ENCODE results near the gene REV3L.

DNA sequence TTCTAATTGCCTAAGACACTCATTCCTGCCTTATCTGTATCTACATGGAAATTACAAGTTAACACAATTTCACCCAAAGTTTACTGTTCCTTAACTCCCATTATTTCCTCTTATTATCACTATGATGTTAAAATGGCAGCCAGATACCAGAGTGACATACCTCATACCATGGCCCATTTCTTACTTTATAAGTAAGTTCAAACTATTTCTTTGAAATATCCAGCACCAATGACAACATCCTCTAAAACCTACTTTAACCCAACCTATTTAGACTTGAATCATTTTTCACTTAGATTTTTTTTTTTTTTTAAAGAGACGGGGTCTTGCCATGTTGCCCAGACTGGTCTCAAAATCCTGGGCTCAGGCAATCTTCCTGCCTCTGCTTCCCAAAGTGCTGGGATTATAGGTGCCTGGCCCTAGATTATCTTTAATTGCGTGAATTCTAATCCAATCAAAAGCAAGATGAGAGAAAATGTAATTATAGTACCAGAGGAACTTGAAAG, 10.0 kb downstream of the REV3L start:
- no peak for TF ChIP-seq POLR2A (IDR thresholded peaks at IDR 0.05; ENCODE audit: control extremely low read depth in 1 of 2, low read depth in 2 of 2, low read length in 2 of 2)
- TF ChIP-seq, protein P1, sequence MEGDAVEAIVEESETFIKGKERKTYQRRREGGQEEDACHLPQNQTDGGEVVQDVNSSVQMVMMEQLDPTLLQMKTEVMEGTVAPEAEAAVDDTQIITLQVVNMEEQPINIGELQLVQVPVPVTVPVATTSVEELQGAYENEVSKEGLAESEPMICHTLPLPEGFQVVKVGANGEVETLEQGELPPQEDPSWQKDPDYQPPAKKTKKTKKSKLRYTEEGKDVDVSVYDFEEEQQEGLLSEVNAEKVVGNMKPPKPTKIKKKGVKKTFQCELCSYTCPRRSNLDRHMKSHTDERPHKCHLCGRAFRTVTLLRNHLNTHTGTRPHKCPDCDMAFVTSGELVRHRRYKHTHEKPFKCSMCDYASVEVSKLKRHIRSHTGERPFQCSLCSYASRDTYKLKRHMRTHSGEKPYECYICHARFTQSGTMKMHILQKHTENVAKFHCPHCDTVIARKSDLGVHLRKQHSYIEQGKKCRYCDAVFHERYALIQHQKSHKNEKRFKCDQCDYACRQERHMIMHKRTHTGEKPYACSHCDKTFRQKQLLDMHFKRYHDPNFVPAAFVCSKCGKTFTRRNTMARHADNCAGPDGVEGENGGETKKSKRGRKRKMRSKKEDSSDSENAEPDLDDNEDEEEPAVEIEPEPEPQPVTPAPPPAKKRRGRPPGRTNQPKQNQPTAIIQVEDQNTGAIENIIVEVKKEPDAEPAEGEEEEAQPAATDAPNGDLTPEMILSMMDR (IDR thresholded peaks at IDR 0.05; ENCODE audit: control extremely low read depth in 1 of 3, insufficient read depth in 1 of 3, low read depth in 1 of 3, low read length in 3 of 3), result no peak
- TF ChIP-seq BCL11A (IDR thresholded peaks at IDR 0.05; ENCODE audit: low read depth in 2 of 2, low read length in 2 of 2), result no peak
- TF ChIP-seq, protein P2, sequence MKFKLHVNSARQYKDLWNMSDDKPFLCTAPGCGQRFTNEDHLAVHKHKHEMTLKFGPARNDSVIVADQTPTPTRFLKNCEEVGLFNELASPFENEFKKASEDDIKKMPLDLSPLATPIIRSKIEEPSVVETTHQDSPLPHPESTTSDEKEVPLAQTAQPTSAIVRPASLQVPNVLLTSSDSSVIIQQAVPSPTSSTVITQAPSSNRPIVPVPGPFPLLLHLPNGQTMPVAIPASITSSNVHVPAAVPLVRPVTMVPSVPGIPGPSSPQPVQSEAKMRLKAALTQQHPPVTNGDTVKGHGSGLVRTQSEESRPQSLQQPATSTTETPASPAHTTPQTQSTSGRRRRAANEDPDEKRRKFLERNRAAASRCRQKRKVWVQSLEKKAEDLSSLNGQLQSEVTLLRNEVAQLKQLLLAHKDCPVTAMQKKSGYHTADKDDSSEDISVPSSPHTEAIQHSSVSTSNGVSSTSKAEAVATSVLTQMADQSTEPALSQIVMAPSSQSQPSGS (IDR thresholded peaks at IDR 0.05; ENCODE audit: low read length), result no peak
- TF ChIP-seq TAF1 (IDR thresholded peaks at IDR 0.05; ENCODE audit: low read depth, low read length), result no peak
- no peak for TF ChIP-seq EP300 (IDR thresholded peaks at IDR 0.05; ENCODE audit: borderline replicate concordance in 1 of 2, low read depth in 2 of 2, low read length in 2 of 2)
- TF ChIP-seq, protein P3, sequence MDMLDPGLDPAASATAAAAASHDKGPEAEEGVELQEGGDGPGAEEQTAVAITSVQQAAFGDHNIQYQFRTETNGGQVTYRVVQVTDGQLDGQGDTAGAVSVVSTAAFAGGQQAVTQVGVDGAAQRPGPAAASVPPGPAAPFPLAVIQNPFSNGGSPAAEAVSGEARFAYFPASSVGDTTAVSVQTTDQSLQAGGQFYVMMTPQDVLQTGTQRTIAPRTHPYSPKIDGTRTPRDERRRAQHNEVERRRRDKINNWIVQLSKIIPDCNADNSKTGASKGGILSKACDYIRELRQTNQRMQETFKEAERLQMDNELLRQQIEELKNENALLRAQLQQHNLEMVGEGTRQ (IDR thresholded peaks at IDR 0.05; ENCODE audit: low read length), result no peak
- no peak for TF ChIP-seq POLR2AphosphoS5 (IDR thresholded peaks at IDR 0.05; ENCODE audit: low read depth, low read length)
- TF ChIP-seq EZH2 (IDR thresholded peaks at IDR 0.05; ENCODE audit: low read depth, low read length, severe bottlenecking), result no peak

Measured in H1 (cell line).